ENCODE data around the gene PHRF1.
A peak's percentile ranks its signal among the peaks of the same experiment; 100 is the strongest.
"Not testable (repeated sequence)": the region's sequence is repeated elsewhere in the genome, so short reads cannot be mapped to it uniquely, and the experiment has no call there.

PHRF1 gene

DNA sequence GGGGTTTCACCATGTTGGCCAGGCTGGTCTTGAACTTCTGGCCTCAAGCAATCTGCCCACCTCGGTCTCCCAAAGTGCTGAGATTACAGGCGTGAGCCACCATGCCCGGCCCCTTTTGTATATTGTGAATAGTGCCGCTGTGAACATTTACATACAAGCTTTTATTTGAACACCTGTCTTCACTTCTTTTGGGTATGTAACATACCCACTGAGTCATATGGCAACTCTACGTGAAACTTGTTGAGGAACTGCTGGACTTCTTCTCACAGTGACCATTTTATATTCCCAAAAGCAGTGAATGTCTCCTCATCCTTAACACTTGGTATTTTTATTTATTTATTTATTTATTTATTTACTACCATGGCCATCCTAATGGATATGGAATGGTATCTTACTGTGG is 54.6 kb downstream of the PHRF1 start:
- DNase-seq, result no peak

DNA sequence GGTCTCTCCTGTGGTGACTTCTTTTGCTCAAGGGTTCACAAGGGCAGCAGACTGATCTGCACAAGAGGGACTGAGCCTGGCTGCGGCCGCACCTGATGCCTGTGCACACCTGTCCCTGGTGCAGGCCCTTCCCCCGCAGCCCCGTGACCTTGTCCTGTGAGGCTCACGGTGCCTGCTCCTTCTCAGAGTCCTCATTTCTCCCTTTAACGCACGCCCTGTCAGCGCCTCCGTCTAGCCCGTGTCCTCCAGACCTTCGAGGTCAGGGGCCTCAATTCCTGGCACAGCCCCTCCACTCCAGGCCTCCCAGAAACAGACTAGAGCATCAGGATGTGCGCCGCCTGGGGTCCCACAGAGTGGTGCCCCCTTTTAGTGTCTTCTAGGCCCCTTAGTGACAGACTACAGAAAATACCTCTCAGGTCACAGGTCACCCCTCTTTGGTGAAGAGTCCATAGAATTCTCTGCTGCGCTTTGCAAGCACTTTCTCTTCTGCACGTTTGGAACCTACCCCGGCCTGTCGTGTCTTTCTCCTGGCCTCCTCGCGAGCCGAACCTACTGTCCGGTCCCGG is 59.8 kb downstream of the PHRF1 start:
- DNase-seq, result no peak

- DNase-seq, result no peak
Measured at GRCh38 chr11:636511-637332, 60.5 kb downstream of the PHRF1 start, which contains the start of gene DRD4. Gene DRD4 (plus strand): TSS chr11:637269. CDS start chr11:637305, 36 bp downstream.

DNA sequence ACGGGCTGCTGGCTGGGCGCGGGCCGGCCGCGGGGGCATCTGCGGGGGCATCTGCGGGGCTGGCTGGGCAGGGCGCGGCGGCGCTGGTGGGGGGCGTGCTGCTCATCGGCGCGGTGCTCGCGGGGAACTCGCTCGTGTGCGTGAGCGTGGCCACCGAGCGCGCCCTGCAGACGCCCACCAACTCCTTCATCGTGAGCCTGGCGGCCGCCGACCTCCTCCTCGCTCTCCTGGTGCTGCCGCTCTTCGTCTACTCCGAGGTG is 61.0 kb downstream of the PHRF1 start:
- no peak for DNase-seq

GRCh38 chr11:637593-638521 is 61.6 kb downstream of the PHRF1 start:
- DNase-seq, result no peak

DNA sequence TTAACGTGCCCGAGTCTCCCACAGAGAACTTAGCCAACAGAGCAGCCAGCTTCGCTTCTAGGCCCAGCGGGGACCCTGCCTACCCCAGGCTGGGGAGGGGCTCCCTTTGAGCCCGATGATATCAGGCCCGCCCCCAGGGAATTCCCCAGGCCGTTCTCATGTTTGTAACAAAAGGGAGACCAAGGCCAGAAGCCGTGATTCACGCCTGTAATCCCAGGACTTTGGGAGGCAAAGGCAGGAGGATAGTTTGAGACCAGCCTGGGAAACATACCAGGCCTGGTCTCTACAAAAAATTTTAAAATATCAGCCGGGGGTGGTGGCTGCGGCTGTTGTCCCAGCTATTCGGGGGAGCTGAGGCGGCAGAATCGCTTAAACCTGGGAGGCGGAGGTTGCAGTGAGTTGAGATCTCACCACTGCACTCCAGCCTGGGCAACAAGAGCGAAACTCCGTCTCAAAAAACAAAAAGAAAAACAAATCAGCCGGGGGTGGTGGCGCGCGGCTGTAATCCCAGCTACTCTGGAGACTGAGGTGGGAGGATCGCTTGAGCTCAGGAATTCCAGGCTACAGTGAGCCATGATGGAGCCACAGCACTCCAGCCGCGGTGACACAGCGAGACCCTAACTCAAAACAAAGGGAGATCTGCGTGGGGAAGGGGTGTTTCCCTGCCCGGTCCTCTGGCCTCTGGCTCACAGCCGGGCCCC is 62.5 kb downstream of the PHRF1 start:
- DNase-seq, result no peak

GRCh38 chr11:639332-639955 is 63.2 kb downstream of the PHRF1 start:
- no peak for DNase-seq

GRCh38 chr11:640021-640706 is 63.9 kb downstream of the PHRF1 start:
- peak in 1 of 2 donors; percentile 41 for DNase-seq

DNA sequence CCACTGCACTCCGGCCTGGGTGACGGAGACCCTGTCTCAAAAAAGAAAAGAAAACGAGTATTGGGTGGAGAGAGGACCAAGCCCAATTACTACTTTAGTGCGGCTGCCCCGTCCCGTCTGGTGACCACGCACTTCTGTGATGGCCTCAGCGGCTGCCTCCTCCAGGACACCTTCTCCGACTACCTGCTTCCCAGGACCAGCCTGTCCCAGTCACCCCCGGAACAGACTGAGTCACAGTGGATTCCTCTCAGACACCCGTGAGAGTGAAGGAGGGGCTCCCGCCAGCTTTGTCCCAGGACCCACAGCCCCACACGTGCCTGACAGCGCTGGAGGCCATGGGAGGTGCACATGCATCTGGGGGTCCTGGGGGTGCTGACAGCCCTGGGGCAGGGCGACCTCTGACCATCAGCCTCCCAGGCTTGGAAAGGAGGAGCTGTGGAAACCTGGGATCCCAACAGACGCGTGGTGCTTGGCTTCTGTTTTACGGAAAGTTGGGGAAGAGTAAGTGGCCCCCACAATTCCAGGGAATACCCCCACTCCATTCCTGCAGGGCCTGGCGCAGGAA is 65.6 kb downstream of the PHRF1 start:
- DNase-seq, result no peak

- DNase-seq, result no peak
Measured at GRCh38 chr11:643366-643765, 67.1 kb downstream of the PHRF1 start.

GRCh38 chr11:643849-644738 is 67.8 kb downstream of the PHRF1 start:
- no peak for DNase-seq

- DNase-seq, result no peak
Measured at GRCh38 chr11:645536-645935, 69.3 kb downstream of the PHRF1 start.

- DNase-seq, result no peak
Measured at GRCh38 chr11:646214-646613, 69.9 kb downstream of the PHRF1 start.

- not testable (repeated sequence) for DNase-seq
Measured at GRCh38 chr11:647672-648158, 71.4 kb downstream of the PHRF1 start.

DNA sequence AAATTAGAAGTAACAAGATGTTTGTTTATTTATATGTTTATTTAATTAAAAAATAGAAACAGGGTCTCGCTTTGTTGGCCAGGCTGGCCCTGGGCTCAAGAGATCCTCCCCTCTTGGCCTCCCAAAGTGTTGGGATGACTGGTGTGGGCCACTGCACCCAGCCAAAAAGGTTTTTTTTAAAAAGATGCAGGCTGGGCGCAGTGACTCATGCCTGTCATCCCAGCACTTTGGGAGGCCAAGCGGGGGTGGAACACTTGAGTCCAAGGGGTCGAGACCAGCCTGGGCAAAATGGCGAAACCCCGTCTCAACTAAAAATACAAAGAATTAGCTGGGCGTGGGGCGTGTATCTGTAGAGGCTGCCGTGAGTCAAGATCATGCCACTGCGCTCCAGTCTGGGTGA is 74.2 kb downstream of the PHRF1 start:
- no peak for DNase-seq

- peak; percentile 47 to 68 for DNase-seq
Measured at GRCh38 chr11:653136-653535, 76.9 kb downstream of the PHRF1 start.

GRCh38 chr11:653837-654236 is 77.6 kb downstream of the PHRF1 start:
- DNase-seq, result no peak

- DNase-seq, result not testable (repeated sequence)
Measured at GRCh38 chr11:654444-654843, 78.2 kb downstream of the PHRF1 start.

- DNase-seq, result no peak
Measured at GRCh38 chr11:655036-655726, 78.9 kb downstream of the PHRF1 start.

- no peak for DNase-seq
Measured at GRCh38 chr11:656426-656825, 80.2 kb downstream of the PHRF1 start.

All from inflammatory macrophage (primary cell).